Measurements from ENCODE around the gene GJA8.
"Not testable (repeated sequence)": the region's sequence is repeated elsewhere in the genome, so short reads cannot be mapped to it uniquely, and the experiment has no call there.

GJA8 gene
- total RNA-seq, result 0 reads per million in 2 donors

GRCh38 chr1:147902253-147902845 is at the start of gene GJA8:
Gene GJA8 (plus strand): TSS chr1:147902795. CDS start chr1:147907956, 5,161 bp downstream.
- DNase-seq, result no peak

- DNase-seq, result no peak
These were observed 49.2 kb upstream of the GJA8 start for GRCh38 chr1:147853391-147853790.

- DNase-seq, result not testable (repeated sequence)
These were observed 47.6 kb upstream of the GJA8 start for GRCh38 chr1:147854989-147855388.

- DNase-seq, result not testable (repeated sequence)
These were observed 46.6 kb upstream of the GJA8 start for GRCh38 chr1:147855996-147856395.

- DNase-seq, result not testable (repeated sequence)
These were observed 35.4 kb upstream of the GJA8 start for GRCh38 chr1:147867204-147867603.

GRCh38 chr1:147878022-147878421 is 24.6 kb upstream of the GJA8 start:
- DNase-seq, result no peak

GRCh38 chr1:147879911-147880310 is 22.7 kb upstream of the GJA8 start:
- no peak for DNase-seq

- no peak for DNase-seq
These were observed 20.1 kb upstream of the GJA8 start for GRCh38 chr1:147882535-147882934.

- DNase-seq, result no peak
These were observed 12.3 kb upstream of the GJA8 start for GRCh38 chr1:147890177-147890790.

- no peak for DNase-seq
These were observed 11.5 kb upstream of the GJA8 start for GRCh38 chr1:147891088-147891487.

- DNase-seq, result no peak
These were observed 10.4 kb upstream of the GJA8 start for GRCh38 chr1:147892216-147892615.

- DNase-seq, result no peak
These were observed 9.8 kb upstream of the GJA8 start for GRCh38 chr1:147892731-147893214.

- no peak for DNase-seq
These were observed 7.5 kb upstream of the GJA8 start for GRCh38 chr1:147895123-147895522.

- no peak for DNase-seq
These were observed 5.4 kb upstream of the GJA8 start for GRCh38 chr1:147897029-147897752.

- no peak for DNase-seq
These were observed 4.8 kb upstream of the GJA8 start for GRCh38 chr1:147897789-147898188.

GRCh38 chr1:147904726-147905125 is 2.1 kb downstream of the GJA8 start:
- no peak for DNase-seq

GRCh38 chr1:147907786-147908509 is 5.4 kb downstream of the GJA8 start:
- DNase-seq, result no peak

- no peak for DNase-seq
These were observed 10.0 kb downstream of the GJA8 start for GRCh38 chr1:147912553-147912952.

GRCh38 chr1:147913362-147913942 is 10.9 kb downstream of the GJA8 start:
- DNase-seq, result no peak

GRCh38 chr1:147919896-147920295 is 17.3 kb downstream of the GJA8 start:
- DNase-seq, result no peak

GRCh38 chr1:147924813-147925212 is 22.2 kb downstream of the GJA8 start:
- DNase-seq, result no peak

GRCh38 chr1:147927215-147927614 is 24.6 kb downstream of the GJA8 start:
- not testable (repeated sequence) for DNase-seq

GRCh38 chr1:147927689-147928088 is 25.1 kb downstream of the GJA8 start:
- not testable (repeated sequence) for DNase-seq

Measured in activated gamma-delta T cell (primary cell).